LNCaP clone FGC (cell line): ENCODE results near the gene TNKS1BP1.

Source experiments
- DNase-seq: peaks from one replicate; pipeline ENCODE4 v3.0.0-alpha.2; 2011; ENCODE audit warnings: low read depth
- H3K4me3 ChIP-seq: 2 replicates; pipeline ENCODE4 v1.5.1; 2011; ENCODE audit warnings: mild to moderate bottlenecking, low read depth, low read length, control low read depth
- CTCF ChIP-seq: IDR thresholded peaks from 2 replicates; pipeline ENCODE4 v1.5.1; 2012; ENCODE audit warnings: mild to moderate bottlenecking; ENCODE audit not compliant: control insufficient read depth, insufficient read depth; ENCODE audit errors: extremely low read depth

TNKS1BP1 gene

DNA sequence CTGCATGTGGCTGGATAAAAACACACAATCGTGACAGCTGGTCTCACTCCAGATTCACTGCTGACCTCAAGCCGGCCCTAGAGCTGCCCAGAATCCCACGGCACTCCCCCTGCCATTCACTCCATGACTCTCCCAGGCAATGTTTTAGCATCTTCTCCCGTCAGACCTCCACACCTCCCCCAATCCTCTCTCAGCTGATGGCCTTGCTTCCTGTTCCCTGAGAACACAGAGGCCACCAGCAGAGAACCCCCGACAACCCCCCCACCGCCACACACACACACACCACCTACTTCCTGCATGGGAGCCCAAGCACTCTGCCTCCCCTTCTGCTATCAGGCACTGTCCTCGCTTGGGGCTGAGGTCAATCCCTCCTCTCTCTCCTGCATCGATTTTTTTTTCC lies 9.3 kb downstream of the TNKS1BP1 start:
- no peak overlapping the region for H3K4me3 ChIP-seq
- TF ChIP-seq CTCF, result no peak
- no peak for DNase-seq

DNA sequence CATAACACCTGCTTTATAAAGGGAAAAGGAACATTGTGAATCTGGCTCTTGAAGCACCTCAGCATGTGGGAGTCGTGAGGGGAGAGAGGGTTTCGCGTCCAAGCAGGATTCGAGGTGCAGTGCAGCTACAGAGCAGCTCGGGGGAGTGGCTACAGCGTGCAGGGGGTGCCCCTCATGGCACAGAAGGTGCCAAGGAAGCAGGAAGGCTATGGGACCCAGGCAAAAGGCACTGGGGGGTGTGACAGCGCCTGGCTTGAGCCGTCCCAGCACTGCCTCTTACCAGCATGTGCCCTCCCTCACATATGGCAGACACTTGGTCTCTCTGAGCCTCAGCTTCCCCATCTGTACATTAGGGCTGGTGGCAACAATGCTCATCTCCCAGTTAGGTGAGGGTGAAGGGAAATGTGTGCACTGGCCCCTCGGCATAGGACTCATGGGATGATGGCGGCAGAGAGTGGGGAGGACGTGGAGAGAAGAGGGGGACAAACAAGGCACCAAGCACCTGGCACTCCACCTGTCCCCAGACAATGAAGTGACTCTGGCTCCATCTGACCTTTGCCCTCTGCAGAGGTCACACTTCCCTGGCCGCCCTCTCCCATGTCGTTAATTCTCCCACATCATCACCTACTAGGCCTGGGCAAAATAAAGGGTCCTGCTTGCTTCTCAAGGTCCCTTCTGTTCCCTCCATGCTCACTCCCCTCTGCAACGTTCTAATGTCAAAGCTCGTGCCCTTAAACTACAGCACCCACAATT lies 10.4 kb downstream of the TNKS1BP1 start:
- no peak for TF ChIP-seq CTCF
- no peak for DNase-seq
- no peak overlapping the region for H3K4me3 ChIP-seq

DNA sequence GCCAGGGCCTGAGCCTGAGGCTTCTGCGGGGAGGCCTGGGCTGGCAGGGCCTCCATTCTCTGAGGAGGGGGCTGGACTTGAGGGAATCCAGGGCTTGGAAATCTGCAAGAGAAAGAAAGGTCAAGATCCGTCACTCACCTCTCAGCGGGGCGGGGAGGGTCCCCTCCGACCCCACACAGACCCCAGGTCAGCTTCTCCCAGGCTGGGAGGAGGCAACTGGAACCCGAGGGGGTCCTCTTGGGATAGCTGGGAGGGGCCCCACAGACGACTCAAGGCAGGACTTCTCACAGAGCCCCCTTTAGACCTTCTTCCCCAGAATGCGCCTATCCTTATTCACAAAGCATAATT lies 11.0 kb downstream of the TNKS1BP1 start:
- H3K4me3 ChIP-seq, result no peak overlapping the region
- TF ChIP-seq CTCF, result no peak
- DNase-seq, result no peak

DNA sequence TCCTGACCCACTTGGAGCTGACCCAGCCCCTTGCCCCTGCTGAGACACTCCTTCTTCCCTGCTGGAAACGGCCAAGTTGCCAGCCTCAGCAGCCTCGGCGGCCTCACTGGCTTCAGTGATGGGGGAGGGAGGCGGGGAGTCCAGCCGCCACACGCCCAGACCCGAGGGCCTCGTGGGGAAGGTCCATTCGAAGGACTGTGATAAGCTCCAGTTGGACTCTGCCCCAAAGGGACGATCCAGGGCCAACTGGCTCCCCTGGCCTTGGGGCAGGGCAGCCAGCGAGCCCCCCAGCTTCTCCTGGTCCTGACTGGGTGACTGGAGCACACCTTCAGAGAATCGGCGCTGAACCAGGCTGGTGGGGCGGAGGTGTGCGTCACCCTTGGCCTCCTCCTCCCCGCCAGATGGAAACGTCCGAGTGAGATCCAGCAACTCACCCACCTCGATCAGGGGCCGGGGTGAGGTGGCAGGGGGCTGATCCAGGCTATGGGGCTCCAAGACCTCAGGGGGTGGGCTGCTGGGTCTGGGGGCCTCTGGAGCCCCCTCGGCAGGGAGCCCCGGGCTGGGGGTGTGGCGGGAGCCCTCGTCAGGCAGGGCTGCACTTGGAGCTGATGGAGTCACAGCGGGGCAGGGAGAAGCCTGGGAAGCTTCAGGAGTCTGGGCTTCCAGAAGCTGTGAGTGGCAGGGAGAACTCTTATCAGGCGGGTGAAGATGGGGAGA lies 11.5 kb downstream of the TNKS1BP1 start:
- H3K4me3 ChIP-seq, result no peak overlapping the region
- no peak for DNase-seq
- TF ChIP-seq CTCF, result no peak

GRCh38 chr11:57312511-57313021 lies 12.2 kb downstream of the TNKS1BP1 start:
- H3K4me3 ChIP-seq, result no peak overlapping the region
- TF ChIP-seq CTCF, result 0 out of 2 replicates have a peak, but pooled peaks have one; percentile 14
- no peak for DNase-seq

GRCh38 chr11:57311109-57311936 lies 13.4 kb downstream of the TNKS1BP1 start:
- no peak for TF ChIP-seq CTCF
- peak; percentile 90 for DNase-seq
- H3K4me3 ChIP-seq, result peak overlapping the region; percentile 49
